Skin of body (tissue), 2 donors: Measurements from ENCODE around the gene TSPAN12. TPM values are rescaled to one million over a fixed set of nuclear protein-coding genes. Genes with fewer than 3 reads are reported as not detected.
A peak's percentile ranks its signal among the peaks of the same experiment; 100 is the strongest.
"Not testable (repeated sequence)": the region's sequence is repeated elsewhere in the genome, so short reads cannot be mapped to it uniquely, and the experiment has no call there.

ENCODE experiments used
- DNase-seq: peaks from one replicate; lab custom pipeline; 2025; lab: John Stamatoyannopoulos, UW
- total RNA-seq: library from RNA; depleted of rRNA; stranded (reverse); fragments of >200 nt; gene quantifications from one replicate; pipeline ENCODE4 v1.2.3, GENCODE V29; 2014

The TSPAN12 gene
- 8.4 TPM for total RNA-seq

- peak; percentile 80 for DNase-seq
These were observed at the start of gene TSPAN12 for GRCh38 chr7:120857588-120858573. TSS of gene TSPAN12 (minus strand) at chr7:120858144. CDS start at chr7:120856763, 1,381 bp downstream.

GRCh38 chr7:120898715-120899499 lies 41.0 kb upstream of the TSPAN12 start:
- no peak for DNase-seq

GRCh38 chr7:120895253-120895652 lies 37.3 kb upstream of the TSPAN12 start:
- not testable (repeated sequence) for DNase-seq

- DNase-seq, result not testable (repeated sequence)
These were observed 27.7 kb upstream of the TSPAN12 start for GRCh38 chr7:120885602-120886001.

DNA sequence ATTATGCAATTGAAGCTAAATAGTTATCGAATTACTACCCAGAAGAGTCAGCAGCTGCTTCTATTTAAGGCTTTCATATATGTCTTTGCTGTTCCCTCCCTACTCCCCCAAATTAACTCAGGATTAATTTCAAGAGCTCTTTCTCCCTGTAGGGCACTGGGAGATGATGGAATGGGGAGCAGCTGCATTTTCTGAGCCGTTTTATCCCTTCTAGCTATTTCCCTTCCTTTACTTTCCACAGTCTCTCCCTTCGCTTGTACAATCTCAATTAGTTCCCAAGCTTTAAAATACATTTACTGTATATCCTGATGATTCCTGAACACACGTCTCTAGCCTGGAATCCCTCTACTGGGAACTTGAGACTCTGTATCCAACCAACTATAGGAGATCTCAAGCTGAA lies 19.8 kb upstream of the TSPAN12 start:
- DNase-seq, result no peak

DNA sequence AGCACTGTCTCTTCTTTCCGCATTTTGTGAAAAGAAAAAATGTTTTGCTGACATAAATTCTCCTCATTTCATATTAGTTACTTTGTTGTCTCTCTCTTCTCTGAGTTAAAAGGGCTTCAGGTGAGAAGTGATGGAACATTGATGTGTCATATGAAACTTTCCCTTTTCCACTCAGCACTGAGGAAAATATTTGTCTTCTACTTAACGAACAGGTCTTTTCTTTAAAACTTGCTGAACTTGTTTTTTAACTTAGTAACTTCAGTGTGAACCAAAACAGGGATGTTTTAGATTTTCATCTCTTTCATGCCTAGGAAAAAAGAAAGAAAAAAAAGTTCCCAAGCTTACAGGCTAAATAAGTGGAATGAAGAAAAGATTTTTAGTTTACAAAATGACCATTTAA lies 19.0 kb upstream of the TSPAN12 start:
- DNase-seq, result no peak

DNA sequence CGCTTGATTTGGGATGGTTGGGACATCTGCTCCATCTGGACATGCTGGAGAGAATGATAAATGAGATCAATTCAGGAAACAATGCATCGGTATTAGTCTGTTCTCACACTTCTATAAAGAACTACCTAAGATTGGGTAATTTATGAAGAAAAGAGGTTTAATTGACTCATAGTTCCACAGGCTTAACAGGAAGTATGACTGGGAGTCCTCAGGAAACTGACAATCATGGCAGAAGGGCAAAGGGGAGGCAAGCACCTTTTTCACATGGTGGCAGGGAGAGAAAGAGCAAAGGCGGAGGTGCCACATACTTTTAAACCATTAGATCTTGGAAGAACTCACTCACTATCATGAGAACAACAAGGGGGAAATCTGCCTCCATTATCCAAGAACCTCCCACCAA lies 16.8 kb upstream of the TSPAN12 start:
- no peak for DNase-seq

DNA sequence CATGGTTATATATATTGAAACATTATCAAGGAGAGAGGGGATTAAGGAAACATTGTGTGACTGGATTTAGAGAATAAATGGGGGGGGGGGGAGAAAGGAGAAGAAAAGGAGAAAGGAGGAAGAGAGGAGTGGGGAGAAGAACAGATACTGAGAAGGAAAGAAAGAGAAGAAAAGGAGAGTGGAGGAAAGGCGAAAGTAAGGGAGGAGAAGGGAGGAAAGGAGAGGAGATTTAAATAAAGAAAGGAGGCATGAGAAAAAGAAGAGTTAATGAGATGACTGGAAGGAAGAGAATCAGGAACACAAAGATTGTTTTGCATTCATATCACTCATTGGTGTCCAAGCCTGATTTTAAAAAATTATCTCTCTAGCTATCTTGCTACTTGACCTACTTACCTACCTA lies 16.1 kb upstream of the TSPAN12 start:
- DNase-seq, result no peak

DNA sequence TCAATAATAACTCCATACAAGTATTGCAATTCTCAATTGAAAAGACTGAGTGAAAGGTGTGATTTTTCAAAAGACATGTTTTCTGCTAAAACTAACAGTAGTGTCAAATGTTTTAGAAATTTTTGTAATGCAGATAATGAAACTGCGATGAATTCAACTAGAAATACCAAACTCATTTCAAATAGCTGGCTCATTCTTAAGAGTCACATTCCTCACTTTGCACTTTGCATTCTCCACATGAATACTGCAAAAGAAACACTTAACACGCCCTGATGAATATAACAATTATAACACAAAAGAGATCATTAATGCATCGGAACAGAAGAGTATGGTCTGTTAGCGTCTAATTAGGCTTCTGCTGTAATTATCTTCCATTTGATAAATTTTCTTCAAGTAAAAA lies 15.5 kb upstream of the TSPAN12 start:
- DNase-seq, result no peak

GRCh38 chr7:120869700-120870099 lies 11.8 kb upstream of the TSPAN12 start:
- no peak for DNase-seq

DNA sequence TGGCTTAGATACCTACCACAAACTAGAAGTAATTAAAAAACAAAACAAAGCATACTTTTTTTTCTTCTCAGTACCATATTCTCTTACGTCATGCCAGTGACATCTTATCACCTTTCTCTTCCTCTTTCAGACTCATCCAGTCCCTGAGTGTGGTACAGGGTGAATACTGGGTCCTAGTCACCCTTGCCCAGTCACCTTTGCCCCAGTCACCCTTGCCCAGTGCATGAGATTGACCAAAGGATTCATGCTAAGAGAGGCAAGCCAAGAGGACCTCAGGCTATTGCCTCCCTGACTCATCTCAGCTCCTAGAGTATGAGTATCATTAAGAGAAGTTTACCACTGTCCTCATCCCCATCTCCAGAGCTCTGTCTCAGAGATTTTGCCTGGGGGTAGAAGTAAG lies 10.0 kb upstream of the TSPAN12 start:
- no peak for DNase-seq

GRCh38 chr7:120865191-120865981 lies 7.4 kb upstream of the TSPAN12 start:
- DNase-seq, result no peak

GRCh38 chr7:120864141-120864900 lies 6.4 kb upstream of the TSPAN12 start:
- no peak for DNase-seq

DNA sequence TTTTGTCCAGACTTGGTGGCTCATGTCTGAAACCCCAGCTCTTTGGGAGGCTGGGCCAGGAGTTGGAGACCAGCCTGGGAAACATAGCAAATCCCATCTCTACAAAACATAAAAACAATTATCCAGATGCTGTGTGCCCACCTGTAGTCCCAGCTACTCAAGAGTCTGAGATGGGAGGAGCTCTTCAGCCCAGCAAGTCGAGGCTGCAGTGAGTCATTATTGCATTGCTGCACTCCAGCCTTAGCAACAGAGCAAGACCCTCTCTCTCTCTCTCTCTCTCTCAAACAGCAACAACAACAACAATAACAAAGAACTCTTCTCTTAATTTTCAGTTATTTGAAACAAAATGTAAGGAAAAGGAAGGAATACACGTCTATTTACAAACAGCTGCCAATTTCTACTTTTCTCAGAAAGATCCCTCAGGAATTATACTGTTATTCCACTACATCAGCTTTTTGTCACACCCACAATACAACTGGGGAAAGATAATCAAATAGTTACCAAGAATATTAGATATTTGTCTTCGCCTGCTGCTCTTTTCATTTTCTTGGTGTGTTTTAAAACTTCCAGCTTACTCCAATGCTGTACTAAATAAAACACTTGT lies 5.1 kb upstream of the TSPAN12 start:
- peak; percentile 29 for DNase-seq

DNA sequence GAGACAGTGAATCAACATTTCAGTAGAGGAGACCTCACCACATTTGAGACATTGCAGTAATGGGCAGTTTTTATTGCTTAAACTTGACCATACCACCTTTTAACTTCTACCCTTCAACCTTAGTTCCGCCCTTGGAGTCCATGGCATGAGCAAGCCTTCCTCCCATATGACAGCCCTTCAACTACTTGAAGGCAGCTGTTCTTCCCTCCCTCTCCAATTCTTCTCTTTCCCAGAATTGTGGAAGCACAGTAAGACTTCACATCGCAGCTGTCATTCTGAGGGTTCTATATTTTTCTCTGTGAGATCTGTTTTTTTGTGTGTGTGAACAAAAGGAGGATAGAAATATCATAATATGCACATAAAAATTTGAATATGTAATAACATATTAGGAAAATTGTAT lies 2.2 kb upstream of the TSPAN12 start:
- no peak for DNase-seq

DNA sequence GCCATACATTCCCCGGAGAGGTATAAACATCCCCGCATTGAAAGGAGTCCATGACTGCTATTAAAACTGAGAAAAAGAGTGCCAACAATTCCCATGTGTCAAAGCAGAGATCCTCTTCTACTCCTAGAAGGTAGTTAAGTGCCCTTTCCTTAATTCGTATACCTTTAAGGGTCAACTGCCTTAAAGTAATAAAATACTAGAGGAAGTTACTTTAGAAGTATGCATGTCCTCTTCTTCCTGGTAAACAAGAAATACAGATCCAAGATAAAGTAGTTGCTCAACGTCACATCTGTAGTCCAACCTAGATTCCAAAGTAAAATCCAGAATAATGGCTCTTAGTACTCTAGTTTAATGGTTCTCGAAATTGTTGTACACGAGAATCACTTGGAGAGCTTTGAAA lies 1.5 kb upstream of the TSPAN12 start:
- DNase-seq, result no peak

- DNase-seq, result no peak
These were observed 1.2 kb downstream of the TSPAN12 start for GRCh38 chr7:120856621-120857352.

DNA sequence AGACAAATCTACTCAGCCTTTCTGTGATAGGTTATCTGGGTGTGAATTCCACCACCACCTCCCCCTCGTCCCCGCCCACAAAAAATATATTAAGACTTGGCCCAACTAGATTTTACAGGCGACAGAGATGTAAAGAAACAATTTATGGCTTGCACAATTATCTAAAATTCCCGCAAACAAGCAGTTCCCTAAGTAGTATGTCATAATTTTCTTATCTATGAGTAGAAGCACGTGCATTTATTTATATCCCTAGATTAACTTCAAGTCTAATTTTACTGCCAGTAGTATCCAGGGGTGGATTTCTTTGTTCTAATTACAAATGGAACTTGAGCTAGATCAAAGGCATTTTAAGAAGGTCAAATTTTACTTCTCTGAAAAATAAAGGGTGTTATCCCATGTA lies 1.7 kb downstream of the TSPAN12 start:
- no peak for DNase-seq

- DNase-seq, result no peak
These were observed 5.2 kb downstream of the TSPAN12 start for GRCh38 chr7:120852700-120853099.

GRCh38 chr7:120843109-120843508 lies 14.8 kb downstream of the TSPAN12 start:
- DNase-seq, result no peak
